Measurements from ENCODE around the gene WASHC2A. TPM values are rescaled to one million over a fixed set of nuclear protein-coding genes. Genes with fewer than 3 reads are reported as not detected.
"Not testable (repeated sequence)": the region's sequence is repeated elsewhere in the genome, so short reads cannot be mapped to it uniquely, and the experiment has no call there.

WASHC2A gene
- total RNA-seq, 1 experiment from 2014 or later, result 67.0 TPM

DNA sequence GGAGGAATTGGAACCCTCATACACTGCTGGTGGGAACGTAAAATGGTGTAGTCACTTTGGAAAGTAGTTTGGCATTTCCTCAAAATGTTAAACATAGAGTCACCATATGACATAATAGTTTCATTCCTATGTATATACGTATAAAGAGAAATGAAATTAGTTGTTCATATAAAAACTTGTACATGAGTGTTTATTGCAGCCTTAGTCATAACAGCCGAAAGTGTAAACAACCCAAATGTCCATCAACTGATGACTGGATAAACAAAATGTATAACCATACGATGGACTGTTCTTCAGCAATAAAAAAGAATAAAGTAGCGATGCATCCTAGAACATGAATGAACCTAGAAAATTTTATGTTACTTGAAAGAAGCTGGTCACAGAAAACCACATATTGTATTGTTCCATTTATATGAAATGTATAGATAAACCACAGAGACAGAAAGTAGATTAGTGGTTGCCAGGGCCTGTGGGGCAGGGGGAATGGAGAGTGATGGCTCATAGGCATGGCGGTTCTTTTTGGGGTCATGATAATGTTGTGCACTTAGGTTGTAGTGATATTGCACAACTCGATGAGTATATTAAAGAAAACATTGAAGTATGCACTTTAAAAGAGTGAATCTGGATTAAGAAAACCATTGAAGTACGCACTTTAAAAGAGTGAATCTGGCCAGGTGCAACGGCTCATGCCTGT lies 44.8 kb downstream of the WASHC2A start:
- H3K27ac ChIP-seq (ENCODE audit: low read length); H3K27me3 ChIP-seq (ENCODE audit: control insufficient read depth, insufficient read depth, low read length); CTCF ChIA-PET; BruUV-seq (replicated peaks); in situ Hi-C loops (cut with HindIII; ENCODE audit: low pct_unique_long_range_greater_than_20kb, low sequenced_read_pairs); H3K4me3 ChIP-seq (ENCODE audit: low read depth in 2 of 2, low read length in 2 of 2); intact Hi-C loops (cut with micrococcal nuclease; ENCODE audit: unreplicated experiment); H3K9me3 ChIP-seq (ENCODE audit: control insufficient read depth, insufficient read depth, low read depth, low read length); H3K4me1 ChIP-seq (ENCODE audit: control insufficient read depth, insufficient read depth, low read length); POLR2A ChIA-PET; ATAC-seq; DNase-seq (ENCODE audit: low read depth, low spot score); H3K36me3 ChIP-seq (ENCODE audit: control insufficient read depth, insufficient read depth, low read length): not testable (repeated sequence)

DNA sequence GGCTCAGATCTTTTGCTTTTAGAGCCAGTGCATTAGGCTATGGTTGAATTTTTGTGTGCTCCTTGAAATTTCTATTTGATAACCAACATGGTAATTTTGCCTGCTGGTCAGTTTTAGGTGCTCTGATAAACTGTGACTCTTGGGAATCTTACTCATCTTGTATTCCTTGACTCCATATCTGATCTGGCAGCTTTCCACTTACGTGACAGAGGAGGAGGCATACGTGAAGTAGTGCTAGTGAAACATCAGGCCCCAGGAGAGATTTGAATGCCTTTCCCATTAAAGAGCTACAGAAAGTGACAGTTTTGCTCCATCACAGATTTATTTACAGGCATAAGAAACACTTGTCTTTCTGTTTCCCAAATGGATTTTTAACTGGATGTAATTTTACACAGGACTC lies 59.0 kb downstream of the WASHC2A start:
- ATAC-seq; H3K27ac ChIP-seq (ENCODE audit: low read length); H3K36me3 ChIP-seq (ENCODE audit: control insufficient read depth, insufficient read depth, low read length); H3K27me3 ChIP-seq (ENCODE audit: control insufficient read depth, insufficient read depth, low read length); in situ Hi-C loops (cut with HindIII; ENCODE audit: low pct_unique_long_range_greater_than_20kb, low sequenced_read_pairs); H3K9me3 ChIP-seq (ENCODE audit: control insufficient read depth, insufficient read depth, low read depth, low read length); H3K4me1 ChIP-seq (ENCODE audit: control insufficient read depth, insufficient read depth, low read length); POLR2A ChIA-PET; CTCF ChIA-PET; BruUV-seq (replicated peaks); H3K4me3 ChIP-seq (ENCODE audit: low read depth in 2 of 2, low read length in 2 of 2); intact Hi-C loops (cut with micrococcal nuclease; ENCODE audit: unreplicated experiment); DNase-seq (ENCODE audit: low read depth, low spot score): not testable (repeated sequence)

DNA sequence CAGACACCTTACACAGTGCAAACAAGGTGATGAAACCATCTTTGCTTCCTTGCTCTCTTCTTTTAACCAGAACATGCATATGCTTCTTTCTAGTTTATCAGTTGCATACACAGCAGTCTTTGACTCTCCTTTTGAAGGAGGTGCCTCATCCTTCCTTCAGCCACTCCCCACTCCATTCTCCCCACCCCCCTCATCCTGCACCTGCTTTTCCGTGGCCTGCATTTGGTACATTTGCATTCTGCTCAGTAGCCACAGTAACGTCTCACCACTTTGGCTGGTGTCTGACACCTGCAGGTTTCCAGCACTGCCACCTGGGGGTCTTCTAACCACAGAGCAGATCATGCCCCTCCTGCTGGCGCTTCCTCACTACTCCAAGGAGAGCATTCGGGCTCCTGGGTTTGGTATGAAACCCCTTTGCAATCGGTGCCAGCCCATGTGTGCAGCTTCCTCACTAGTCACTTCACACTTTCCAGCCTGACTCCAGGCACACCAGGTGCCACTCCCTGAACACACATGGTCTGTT lies 60.1 kb downstream of the WASHC2A start:
- ATAC-seq; H3K27me3 ChIP-seq (ENCODE audit: control insufficient read depth, insufficient read depth, low read length); CTCF ChIA-PET; H3K4me3 ChIP-seq (ENCODE audit: low read depth in 2 of 2, low read length in 2 of 2); in situ Hi-C loops (cut with HindIII; ENCODE audit: low pct_unique_long_range_greater_than_20kb, low sequenced_read_pairs); BruUV-seq (replicated peaks); intact Hi-C loops (cut with micrococcal nuclease; ENCODE audit: unreplicated experiment); DNase-seq (ENCODE audit: low read depth, low spot score); H3K27ac ChIP-seq (ENCODE audit: low read length); H3K9me3 ChIP-seq (ENCODE audit: control insufficient read depth, insufficient read depth, low read depth, low read length); H3K36me3 ChIP-seq (ENCODE audit: control insufficient read depth, insufficient read depth, low read length); H3K4me1 ChIP-seq (ENCODE audit: control insufficient read depth, insufficient read depth, low read length): not testable (repeated sequence)
- POLR2A ChIA-PET, result interaction anchor here (0.5 kb wide), 1 partner anchor 96 kb away, joined by 3 read pairs; no protein-coding TSS in a partner anchor

DNA sequence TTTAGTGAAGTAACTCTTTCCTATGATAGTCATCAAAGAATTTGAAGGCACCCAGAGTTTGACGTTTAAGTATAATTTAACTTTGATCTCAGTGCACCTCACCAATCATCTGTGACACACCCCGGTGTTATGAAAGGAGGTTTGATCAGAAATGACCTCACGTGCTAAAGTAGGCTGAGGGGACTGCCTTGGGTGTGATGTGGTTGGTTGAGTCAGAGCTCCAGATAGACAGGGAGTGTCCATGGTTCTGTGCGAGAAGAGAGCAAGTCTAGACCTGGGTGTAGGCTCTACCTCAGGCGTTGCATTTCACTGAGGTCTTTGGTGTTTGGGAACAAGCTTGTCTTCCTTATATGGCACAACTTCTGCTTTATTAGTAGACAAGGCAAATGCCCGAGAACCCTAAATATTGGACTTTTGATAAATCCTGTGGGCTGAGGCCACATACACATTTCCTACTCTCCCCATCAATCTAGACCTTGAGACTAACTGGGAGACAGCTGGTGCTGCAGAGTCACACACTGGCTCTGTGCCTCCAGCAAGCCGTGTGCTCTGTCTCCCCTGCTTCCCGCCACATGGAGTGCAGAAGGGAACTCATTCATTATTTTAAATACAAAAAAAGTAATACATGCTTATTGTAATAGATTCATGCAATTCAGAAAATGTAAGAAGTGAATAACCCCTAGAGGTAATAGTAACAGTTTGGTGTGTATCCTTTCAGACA lies 63.7 kb downstream of the WASHC2A start:
- POLR2A ChIA-PET; H3K27me3 ChIP-seq (ENCODE audit: control insufficient read depth, insufficient read depth, low read length); H3K27ac ChIP-seq (ENCODE audit: low read length); H3K9me3 ChIP-seq (ENCODE audit: control insufficient read depth, insufficient read depth, low read depth, low read length); ATAC-seq; intact Hi-C loops (cut with micrococcal nuclease; ENCODE audit: unreplicated experiment); CTCF ChIA-PET; H3K36me3 ChIP-seq (ENCODE audit: control insufficient read depth, insufficient read depth, low read length); H3K4me3 ChIP-seq (ENCODE audit: low read depth in 2 of 2, low read length in 2 of 2); DNase-seq (ENCODE audit: low read depth, low spot score); H3K4me1 ChIP-seq (ENCODE audit: control insufficient read depth, insufficient read depth, low read length); BruUV-seq (replicated peaks); in situ Hi-C loops (cut with HindIII; ENCODE audit: low pct_unique_long_range_greater_than_20kb, low sequenced_read_pairs): not testable (repeated sequence)

DNA sequence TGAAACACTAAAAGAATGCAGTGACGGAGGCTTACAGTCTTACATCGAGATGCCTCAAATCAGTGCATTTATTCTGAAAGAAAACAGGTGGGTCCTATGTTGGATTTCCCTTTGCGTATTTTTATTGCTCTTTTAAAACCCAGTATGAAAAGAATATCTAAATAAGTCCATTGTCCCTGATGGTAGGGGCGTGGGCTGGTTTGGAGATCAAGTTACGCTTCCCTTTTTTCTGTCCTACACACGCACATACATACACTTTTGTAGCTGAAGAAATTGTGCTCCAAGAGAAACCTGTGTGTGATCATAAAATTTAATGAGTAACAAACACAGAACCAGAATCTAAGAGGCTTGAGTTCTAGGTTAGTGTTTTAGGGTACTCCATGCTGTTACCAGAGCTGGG lies 64.6 kb downstream of the WASHC2A start:
- H3K36me3 ChIP-seq (ENCODE audit: control insufficient read depth, insufficient read depth, low read length); in situ Hi-C loops (cut with HindIII; ENCODE audit: low pct_unique_long_range_greater_than_20kb, low sequenced_read_pairs); BruUV-seq (replicated peaks): not testable (repeated sequence)

DNA sequence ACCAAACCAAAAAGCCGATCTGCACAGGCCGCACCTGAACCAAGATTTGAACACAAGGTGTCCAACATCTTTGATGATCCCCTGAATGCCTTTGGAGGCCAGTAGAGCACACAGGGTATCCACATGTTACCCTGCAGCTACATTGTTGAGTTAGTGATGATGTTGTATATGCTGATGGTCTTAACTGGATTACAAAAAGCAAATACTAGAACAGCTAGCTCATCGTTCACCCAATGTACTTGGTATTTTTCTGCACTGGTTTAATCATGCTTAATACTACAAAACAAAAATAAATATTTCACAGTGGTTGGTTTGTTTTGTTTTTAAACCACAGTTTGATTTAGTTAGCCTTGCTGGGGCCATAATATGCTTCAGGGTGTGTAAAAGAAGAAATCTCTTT lies 65.1 kb downstream of the WASHC2A start:
- H3K9me3 ChIP-seq (ENCODE audit: control insufficient read depth, insufficient read depth, low read depth, low read length); POLR2A ChIA-PET; intact Hi-C loops (cut with micrococcal nuclease; ENCODE audit: unreplicated experiment); H3K27me3 ChIP-seq (ENCODE audit: control insufficient read depth, insufficient read depth, low read length); H3K27ac ChIP-seq (ENCODE audit: low read length); in situ Hi-C loops (cut with HindIII; ENCODE audit: low pct_unique_long_range_greater_than_20kb, low sequenced_read_pairs); DNase-seq (ENCODE audit: low read depth, low spot score); H3K4me3 ChIP-seq (ENCODE audit: low read depth in 2 of 2, low read length in 2 of 2); ATAC-seq; CTCF ChIA-PET; H3K36me3 ChIP-seq (ENCODE audit: control insufficient read depth, insufficient read depth, low read length); H3K4me1 ChIP-seq (ENCODE audit: control insufficient read depth, insufficient read depth, low read length): not testable (repeated sequence)
- BruUV-seq (replicated peaks), result TSS peak; percentile 75

More for the DNA sequence above, 64.6 kb downstream of the WASHC2A start:
- DNase-seq (ENCODE audit: low read depth, low spot score); H3K27me3 ChIP-seq (ENCODE audit: control insufficient read depth, insufficient read depth, low read length); H3K4me1 ChIP-seq (ENCODE audit: control insufficient read depth, insufficient read depth, low read length); ATAC-seq; H3K27ac ChIP-seq (ENCODE audit: low read length); H3K9me3 ChIP-seq (ENCODE audit: control insufficient read depth, insufficient read depth, low read depth, low read length); POLR2A ChIA-PET; CTCF ChIA-PET; H3K4me3 ChIP-seq (ENCODE audit: low read depth in 2 of 2, low read length in 2 of 2); intact Hi-C loops (cut with micrococcal nuclease; ENCODE audit: unreplicated experiment): not testable (repeated sequence)

DNA sequence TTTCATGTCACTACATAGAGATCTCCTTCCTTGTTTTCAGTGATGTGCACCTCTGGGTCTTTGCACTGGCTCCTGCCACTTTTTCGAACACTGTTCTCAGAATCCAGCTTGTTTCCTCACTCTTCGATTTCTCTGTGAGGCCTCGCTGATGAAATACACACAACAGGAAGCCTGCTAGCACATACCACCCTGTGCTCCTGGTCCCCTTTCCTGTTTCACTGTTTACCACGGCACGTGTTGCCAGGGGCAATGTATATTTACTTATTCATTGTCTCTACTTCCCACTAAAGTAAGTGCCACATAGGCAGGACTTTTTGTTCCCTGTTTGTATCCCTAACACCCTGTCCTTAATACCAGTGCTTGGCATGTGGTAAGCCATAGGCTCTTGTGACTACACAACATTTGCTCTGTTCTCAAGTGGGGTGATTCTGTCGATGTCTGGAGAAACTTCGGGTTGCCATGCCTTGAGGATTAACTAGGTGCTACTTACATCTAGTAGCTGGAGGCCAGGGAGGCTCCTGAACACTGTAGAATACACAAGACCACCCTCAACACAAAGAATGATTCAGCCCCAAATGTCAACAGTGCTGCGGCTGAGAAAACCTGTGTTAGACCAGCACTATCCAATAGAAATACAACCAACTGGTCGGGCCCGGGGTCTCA lies 75.9 kb downstream of the WASHC2A start:
- CTCF ChIA-PET; H3K27me3 ChIP-seq (ENCODE audit: control insufficient read depth, insufficient read depth, low read length); H3K27ac ChIP-seq (ENCODE audit: low read length); H3K9me3 ChIP-seq (ENCODE audit: control insufficient read depth, insufficient read depth, low read depth, low read length); BruUV-seq (replicated peaks); intact Hi-C loops (cut with micrococcal nuclease; ENCODE audit: unreplicated experiment); POLR2A ChIA-PET; in situ Hi-C loops (cut with HindIII; ENCODE audit: low pct_unique_long_range_greater_than_20kb, low sequenced_read_pairs); H3K36me3 ChIP-seq (ENCODE audit: control insufficient read depth, insufficient read depth, low read length); H3K4me3 ChIP-seq (ENCODE audit: low read depth in 2 of 2, low read length in 2 of 2); DNase-seq (ENCODE audit: low read depth, low spot score); ATAC-seq; H3K4me1 ChIP-seq (ENCODE audit: control insufficient read depth, insufficient read depth, low read length): not testable (repeated sequence)
